Loucy (cell line): ENCODE results near the gene PRDM2.

Source experiments
- H2AFZ ChIP-seq: fragments of 200-600 bp; sonication (generic); 2 replicates; pipeline ENCODE4 v1.6.0; 2016; ENCODE audit warnings: antibody characterized with exemption, mild to moderate bottlenecking, low read length, moderate library complexity
- H3F3A ChIP-seq: fragments of 200-600 bp; 2 replicates; pipeline ENCODE4 v1.6.0; 2016; ENCODE audit warnings: antibody characterized with exemption, low read depth, mild to moderate bottlenecking
- H3K27me3 ChIP-seq: fragments of 200-600 bp; sonication (generic); 2 replicates; pipeline ENCODE4 v1.6.1; 2014; ENCODE audit warnings: low read length, mild to moderate bottlenecking; ENCODE audit not compliant: insufficient read depth, poor library complexity, severe bottlenecking
- H3K36me3 ChIP-seq: fragments of 200-600 bp; sonication (generic); 2 replicates; pipeline ENCODE4 v1.6.1; 2016; ENCODE audit warnings: low read length; ENCODE audit not compliant: insufficient read depth
- H3K4me1 ChIP-seq: fragments of 200-600 bp; sonication (generic); 2 replicates; pipeline ENCODE4 v1.5.1; 2014; ENCODE audit warnings: low read length, mild to moderate bottlenecking; ENCODE audit not compliant: insufficient read depth, poor library complexity, severe bottlenecking
- H3K4me2 ChIP-seq: fragments of 200-600 bp; sonication (generic); 2 replicates; pipeline ENCODE4 v1.6.0; 2014; ENCODE audit warnings: antibody characterized with exemption, low read length, low read depth, mild to moderate bottlenecking; ENCODE audit not compliant: poor library complexity, severe bottlenecking
- H3K4me3 ChIP-seq: fragments of 200-600 bp; sonication (generic); 2 replicates; pipeline ENCODE4 v1.5.1; 2014; ENCODE audit warnings: low read length, mild to moderate bottlenecking, mixed read lengths; ENCODE audit not compliant: poor library complexity, severe bottlenecking
- H3K79me2 ChIP-seq: fragments of 200-600 bp; sonication (generic); 2 replicates; pipeline ENCODE4 v1.6.1; 2014; ENCODE audit warnings: low read length; ENCODE audit not compliant: insufficient read depth
- H3K9ac ChIP-seq: fragments of 200-600 bp; sonication (generic); 2 replicates; pipeline ENCODE4 v1.6.0; 2014; ENCODE audit warnings: mild to moderate bottlenecking, low read depth, low read length, moderate library complexity; ENCODE audit not compliant: poor library complexity, severe bottlenecking
- H3K9me2 ChIP-seq: fragments of 200-600 bp; sonication (generic); replicated peaks from 2 replicates; pipeline ENCODE4 v1.6.1; 2016; ENCODE audit warnings: low read depth, low read length, mixed read lengths
- H3K9me3 ChIP-seq: fragments of 200-600 bp; sonication (generic); 2 replicates; pipeline ENCODE4 v1.6.1; 2014; ENCODE audit warnings: mild to moderate bottlenecking, antibody characterized with exemption, low read length, low read depth; ENCODE audit not compliant: insufficient read depth
- H4K20me1 ChIP-seq: fragments of 200-600 bp; sonication (generic); 2 replicates; pipeline ENCODE4 v1.6.0; 2014; ENCODE audit warnings: antibody characterized with exemption, low read length, mild to moderate bottlenecking; ENCODE audit not compliant: insufficient read depth, poor library complexity, severe bottlenecking
- EZH2phosphoT487 ChIP-seq: fragments of 200-600 bp; IDR thresholded peaks from 2 replicates; pipeline ENCODE4 v1.6.1; 2018; ENCODE audit warnings: antibody characterized with exemption, mild to moderate bottlenecking, moderate library complexity, borderline replicate concordance
- TF ChIP-seq, protein P1 (sequence below): fragments of 200-600 bp; sonication (generic); conservative IDR thresholded peaks from 2 replicates; pipeline ENCODE4 v1.5.1; 2014; ENCODE audit warnings: mild to moderate bottlenecking, antibody characterized with exemption, low read length

The PRDM2 gene

DNA sequence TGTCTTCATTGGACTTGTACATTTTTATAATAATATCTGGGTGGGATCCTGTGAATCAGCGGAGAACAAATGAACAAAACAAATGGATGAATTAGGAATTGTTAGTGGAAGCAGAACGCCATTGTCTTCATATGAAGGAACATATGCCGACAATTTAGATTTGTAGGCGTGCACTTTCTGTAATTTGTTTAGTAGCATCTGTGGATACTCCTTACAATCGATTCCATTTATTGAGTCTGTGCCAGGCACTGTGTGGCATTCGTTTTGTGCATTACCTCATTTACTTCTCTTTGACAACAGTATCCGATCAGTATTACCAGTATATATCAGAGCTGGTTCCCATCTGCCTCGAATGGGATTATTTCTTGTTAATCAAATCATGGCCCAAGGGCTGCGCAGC lies 61.9 kb downstream of the PRDM2 start:
- Histone ChIP-seq H3K9me3 (no peaks in the 10 kb centered on the region), H3K9me2 (no peaks in the 10 kb centered on the region), H3K9ac (no peak overlapping the region), H3K79me2 (peaks cover 100% of the 10 kb centered on the region), H3K36me3 (peaks cover 9% of the 10 kb centered on the region; the same call in 1 of the 2 replicates), H3K4me3 (no peak overlapping the region), H3K4me1 (peaks cover 62% of the 10 kb centered on the region), H3K4me2 (no peak overlapping the region), H2AFZ (no peak overlapping the region), H3F3A (no peaks in the 10 kb centered on the region; the same call in 1 of the 2 replicates), H4K20me1 (peaks cover 100% of the 10 kb centered on the region), H3K27me3 (no peaks in the 10 kb centered on the region)
- TF ChIP-seq EZH2phosphoT487, result no peak
- TF ChIP-seq, protein P1, sequence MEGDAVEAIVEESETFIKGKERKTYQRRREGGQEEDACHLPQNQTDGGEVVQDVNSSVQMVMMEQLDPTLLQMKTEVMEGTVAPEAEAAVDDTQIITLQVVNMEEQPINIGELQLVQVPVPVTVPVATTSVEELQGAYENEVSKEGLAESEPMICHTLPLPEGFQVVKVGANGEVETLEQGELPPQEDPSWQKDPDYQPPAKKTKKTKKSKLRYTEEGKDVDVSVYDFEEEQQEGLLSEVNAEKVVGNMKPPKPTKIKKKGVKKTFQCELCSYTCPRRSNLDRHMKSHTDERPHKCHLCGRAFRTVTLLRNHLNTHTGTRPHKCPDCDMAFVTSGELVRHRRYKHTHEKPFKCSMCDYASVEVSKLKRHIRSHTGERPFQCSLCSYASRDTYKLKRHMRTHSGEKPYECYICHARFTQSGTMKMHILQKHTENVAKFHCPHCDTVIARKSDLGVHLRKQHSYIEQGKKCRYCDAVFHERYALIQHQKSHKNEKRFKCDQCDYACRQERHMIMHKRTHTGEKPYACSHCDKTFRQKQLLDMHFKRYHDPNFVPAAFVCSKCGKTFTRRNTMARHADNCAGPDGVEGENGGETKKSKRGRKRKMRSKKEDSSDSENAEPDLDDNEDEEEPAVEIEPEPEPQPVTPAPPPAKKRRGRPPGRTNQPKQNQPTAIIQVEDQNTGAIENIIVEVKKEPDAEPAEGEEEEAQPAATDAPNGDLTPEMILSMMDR, result no peak

DNA sequence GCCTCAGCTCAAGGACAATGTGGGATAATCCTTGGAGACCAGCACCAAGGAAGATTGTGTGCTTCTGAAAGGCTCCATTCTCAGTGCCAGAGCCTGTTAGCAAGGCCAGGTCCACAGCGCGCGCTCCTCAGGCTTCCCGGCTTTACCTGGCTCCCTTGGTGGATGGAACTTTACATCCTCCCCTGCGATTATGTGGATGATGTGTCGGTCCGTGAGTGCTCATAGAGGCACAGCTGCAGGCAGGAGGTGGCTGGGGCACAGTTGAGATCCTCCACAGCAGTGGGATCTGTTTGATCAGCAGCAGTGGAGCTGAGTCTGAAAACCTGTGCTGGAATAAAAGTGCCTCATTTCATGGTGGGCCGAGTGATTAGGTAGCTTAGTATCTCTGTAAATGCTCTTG lies 62.7 kb downstream of the PRDM2 start:
- H3K9ac ChIP-seq, result no peak overlapping the region
- peaks cover 100% of the 10 kb centered on the region for H4K20me1 ChIP-seq
- H3K79me2 ChIP-seq, result peaks cover 100% of the 10 kb centered on the region
- peak overlapping the region; percentile 38 for H3K4me2 ChIP-seq
- no peak overlapping the region for H2AFZ ChIP-seq
- TF ChIP-seq EZH2phosphoT487, result no peak
- TF ChIP-seq, protein P1, result no peak
- no peaks in the 10 kb centered on the region; the same call in 1 of the 2 replicates for H3F3A ChIP-seq
- peaks cover 55% of the 10 kb centered on the region for H3K4me1 ChIP-seq
- no peak overlapping the region for H3K4me3 ChIP-seq
- H3K27me3 ChIP-seq, result no peaks in the 10 kb centered on the region
- no peaks in the 10 kb centered on the region for H3K9me3 ChIP-seq
- no peaks in the 10 kb centered on the region for H3K9me2 ChIP-seq
- peaks cover 9% of the 10 kb centered on the region; the same call in 1 of the 2 replicates for H3K36me3 ChIP-seq

DNA sequence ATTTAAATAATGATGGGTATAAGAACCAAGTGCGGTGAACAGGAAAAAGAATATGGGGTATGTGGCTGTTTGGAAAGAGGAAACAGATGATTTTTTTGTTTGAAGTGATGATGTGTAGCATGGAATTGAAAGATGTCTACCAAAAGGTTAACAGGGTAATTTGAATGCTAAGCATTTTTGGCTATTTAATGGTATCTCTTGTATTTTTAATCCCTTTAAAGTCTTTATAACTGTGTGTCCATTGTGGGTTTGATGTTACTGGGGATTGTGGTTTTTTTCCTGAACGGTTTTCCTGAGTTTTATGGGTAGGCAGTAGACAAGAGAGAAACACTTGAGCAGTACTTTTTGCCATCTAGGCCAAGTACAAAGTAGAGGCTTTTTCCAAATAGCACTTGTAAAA lies 63.2 kb downstream of the PRDM2 start:
- Histone ChIP-seq H3K9ac (no peak overlapping the region), H3K9me3 (no peaks in the 10 kb centered on the region), H3K4me3 (no peak overlapping the region), H2AFZ (no peak overlapping the region), H3K79me2 (peaks cover 100% of the 10 kb centered on the region), H3K4me2 (peak overlapping the region; percentile 38), H3K4me1 (peaks cover 52% of the 10 kb centered on the region), H4K20me1 (peaks cover 98% of the 10 kb centered on the region), H3K9me2 (no peaks in the 10 kb centered on the region), H3F3A (no peaks in the 10 kb centered on the region; the same call in 1 of the 2 replicates), H3K27me3 (no peaks in the 10 kb centered on the region), H3K36me3 (peaks cover 9% of the 10 kb centered on the region; the same call in 1 of the 2 replicates)
- TF ChIP-seq, protein P1, result no peak
- TF ChIP-seq EZH2phosphoT487, result no peak
